C4-2B (cell line): ENCODE measurements around the gene CLEC1A.

Source experiments
- CTCF ChIP-seq: fragments of 450-650 bp; conservative IDR thresholded peaks from 2 replicates; pipeline ENCODE4 v1.5.1; 2017; ENCODE audit warnings: mild to moderate bottlenecking
- ZFX ChIP-seq: fragments of 450-650 bp; IDR thresholded peaks from 2 replicates; pipeline ENCODE4 v1.6.1; 2017

GRCh38 chr12:10069099-10069498, 29.7 kb downstream of the CLEC1A start:
- TF ChIP-seq CTCF (no peak), ZFX (no peak)
